ENCODE data around the gene PRR5.

Gene PRR5

GRCh38 chr22:44734801-44735517 lies 33.0 kb downstream of the PRR5 start:
- no peak for TF ChIP-seq CTCF (IDR thresholded peaks at IDR 0.05; ENCODE audit: control extremely low read depth, extremely low read depth, low read depth, missing control alignments)
- ChIA-PET CTCF (interaction anchor here (0.7 to 6.1 kb wide), 9 partner anchors 12 to 50 kb away, joined by 3 to 66 read pairs (median 8); no protein-coding TSS in a partner anchor), POLR2A (no interaction called here)
- no peak for DNase-seq (ENCODE audit: extremely low spot score)

- TF ChIP-seq CTCF (IDR thresholded peaks at IDR 0.05; ENCODE audit: control extremely low read depth, extremely low read depth, low read depth, missing control alignments) = peak; percentile 99
- peak; percentile 89 for DNase-seq (ENCODE audit: extremely low spot score)
- POLR2A ChIA-PET = no interaction called here
- CTCF ChIA-PET = interaction anchor here (0.7 to 6.1 kb wide), 14 partner anchors 11 to 51 kb away, joined by 3 to 66 read pairs (median 5); no protein-coding TSS in a partner anchor
Measured at GRCh38 chr22:44735518-44736428, 33.8 kb downstream of the PRR5 start.

GRCh38 chr22:44736581-44737405 lies 34.8 kb downstream of the PRR5 start:
- POLR2A ChIA-PET = no interaction called here
- TF ChIP-seq CTCF (IDR thresholded peaks at IDR 0.05; ENCODE audit: control extremely low read depth, extremely low read depth, low read depth, missing control alignments) = no peak
- CTCF ChIA-PET = interaction anchor here (0.8 to 6.1 kb wide), 7 partner anchors 11 to 52 kb away, joined by 3 to 66 read pairs (median 4); no protein-coding TSS in a partner anchor
- no peak for DNase-seq (ENCODE audit: extremely low spot score)

- DNase-seq (ENCODE audit: extremely low spot score) = no peak
- CTCF ChIA-PET = interaction anchor here (1.3 to 6.1 kb wide), 3 partner anchors 39 to 53 kb away, joined by 4 to 66 read pairs (median 11); no protein-coding TSS in a partner anchor
- POLR2A ChIA-PET = no interaction called here
- TF ChIP-seq CTCF (IDR thresholded peaks at IDR 0.05; ENCODE audit: control extremely low read depth, extremely low read depth, low read depth, missing control alignments) = no peak
Measured at GRCh38 chr22:44737406-44738346, 35.7 kb downstream of the PRR5 start.

- TF ChIP-seq CTCF (IDR thresholded peaks at IDR 0.05; ENCODE audit: control extremely low read depth, extremely low read depth, low read depth, missing control alignments) = no peak
- ChIA-PET POLR2A (no interaction called here), CTCF (interaction anchor here (0.9 to 3.8 kb wide), 2 partner anchors 40 to 54 kb away, joined by 4 to 11 read pairs; no protein-coding TSS in a partner anchor)
- DNase-seq (ENCODE audit: extremely low spot score) = no peak
Measured at GRCh38 chr22:44738347-44738715, 36.3 kb downstream of the PRR5 start.
